ENCODE results near the gene SLC22A17.

Gene SLC22A17

DNA sequence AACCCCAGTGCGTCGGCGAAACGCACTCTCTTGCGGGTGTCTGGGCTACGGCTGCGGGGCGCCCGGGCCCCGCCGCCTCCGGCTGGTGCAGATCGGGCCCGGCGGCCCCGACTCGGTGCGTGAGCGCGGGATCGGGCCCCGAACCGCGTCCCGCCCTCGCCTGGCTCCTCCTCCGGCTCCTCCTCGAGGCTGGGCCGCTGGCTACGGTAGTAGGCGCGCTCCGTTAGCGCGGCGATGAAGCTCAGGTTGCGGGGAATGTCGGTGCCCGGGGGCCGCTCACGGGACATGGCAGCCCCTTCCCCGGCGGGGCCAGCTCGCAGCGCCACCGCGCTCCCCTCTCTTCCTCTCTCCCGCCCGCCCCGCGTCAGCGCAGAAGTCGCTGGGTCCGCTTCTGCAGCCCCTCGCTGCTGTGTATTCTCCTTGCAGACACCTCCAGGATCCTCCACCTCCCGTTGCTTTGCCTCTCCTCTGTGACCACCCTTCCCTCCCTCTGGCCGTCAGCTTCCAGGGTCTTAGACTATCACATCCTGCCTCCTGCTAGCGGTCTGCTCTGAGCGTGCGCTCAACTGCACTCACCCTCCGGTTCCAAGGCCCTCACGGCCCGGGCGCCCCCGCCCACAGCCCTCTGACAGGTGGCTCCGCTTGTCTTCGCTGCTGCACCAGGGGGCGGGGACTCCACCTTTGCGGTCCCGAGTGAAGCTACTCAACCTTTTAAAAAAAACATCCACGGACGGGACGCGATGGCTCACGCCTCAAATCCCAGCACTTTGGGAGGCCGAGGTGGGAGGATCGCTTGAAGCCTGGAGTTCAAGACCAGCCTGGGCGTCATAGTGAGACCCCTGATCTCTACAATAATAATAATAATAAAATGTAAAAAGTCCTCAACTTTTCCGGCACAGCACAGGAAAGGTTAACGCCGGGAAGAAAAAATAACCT is 50.1 kb downstream of the SLC22A17 start, which contains the start of gene PPP1R3E:
PPP1R3E (minus strand) TSS at position 570 of the 936 bp plus-strand sequence; CDS start at position 287, 283 bp downstream.
- no peak for TF ChIP-seq ZNF274 (IDR thresholded peaks at IDR 0.05; ENCODE audit: low read depth, low read length)
- peak within 1 kb of the TSS; percentile 65 for H3K4me3 ChIP-seq (ENCODE audit: low read length)

GRCh38 chr14:23301969-23302289 is 50.8 kb downstream of the SLC22A17 start:
- no peak for TF ChIP-seq ZNF274 (IDR thresholded peaks at IDR 0.05; ENCODE audit: low read depth, low read length)
- peak overlapping the region; percentile 65 for H3K4me3 ChIP-seq (ENCODE audit: low read length)

- peak overlapping the region; percentile 95; the same call in 1 of the 2 replicates for H3K4me3 ChIP-seq (ENCODE audit: low read length)
- TF ChIP-seq ZNF274 (IDR thresholded peaks at IDR 0.05; ENCODE audit: low read depth, low read length) = no peak
Observed at GRCh38 chr14:23301288-23301968, 51.3 kb downstream of the SLC22A17 start.

DNA sequence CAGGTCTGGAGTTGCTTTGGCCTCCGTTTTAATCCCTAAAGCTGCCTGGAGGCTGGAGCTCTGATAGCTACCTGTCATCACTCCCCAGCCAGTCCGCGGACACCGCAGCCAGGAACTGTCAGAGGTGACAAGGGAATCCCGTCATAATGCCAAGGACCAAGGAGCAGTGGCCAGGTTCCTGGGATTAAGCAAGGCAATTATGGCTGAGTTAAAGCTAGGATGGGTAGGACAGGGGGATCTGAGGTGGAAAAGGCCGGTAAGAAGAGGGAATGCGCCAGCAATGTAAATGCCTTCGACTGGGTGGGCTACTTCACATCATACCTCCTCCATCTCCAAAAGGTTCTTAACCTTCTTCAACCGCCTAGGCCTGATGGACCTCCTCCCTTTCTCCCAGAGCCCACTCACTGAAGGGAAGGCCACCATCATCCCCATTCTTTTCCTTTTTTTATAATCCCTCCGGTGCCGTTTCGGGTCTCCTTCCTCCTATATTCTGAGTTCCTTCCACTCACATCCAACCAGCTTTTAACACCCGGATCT is 51.9 kb downstream of the SLC22A17 start:
- H3K4me3 ChIP-seq (ENCODE audit: low read length) = peak overlapping the region; percentile 95
- TF ChIP-seq ZNF274 (IDR thresholded peaks at IDR 0.05; ENCODE audit: low read depth, low read length) = no peak

- H3K4me3 ChIP-seq (ENCODE audit: low read length) = peak overlapping the region; percentile 95
- TF ChIP-seq ZNF274 (IDR thresholded peaks at IDR 0.05; ENCODE audit: low read depth, low read length) = no peak
Observed at GRCh38 chr14:23299986-23300686, 52.6 kb downstream of the SLC22A17 start.

GRCh38 chr14:23299211-23299957 is 53.3 kb downstream of the SLC22A17 start:
- H3K4me3 ChIP-seq (ENCODE audit: low read length) = no peak overlapping the region
- no peak for TF ChIP-seq ZNF274 (IDR thresholded peaks at IDR 0.05; ENCODE audit: low read depth, low read length)

GRCh38 chr14:23297611-23298277 is 54.9 kb downstream of the SLC22A17 start:
- no peak for TF ChIP-seq ZNF274 (IDR thresholded peaks at IDR 0.05; ENCODE audit: low read depth, low read length)

DNA sequence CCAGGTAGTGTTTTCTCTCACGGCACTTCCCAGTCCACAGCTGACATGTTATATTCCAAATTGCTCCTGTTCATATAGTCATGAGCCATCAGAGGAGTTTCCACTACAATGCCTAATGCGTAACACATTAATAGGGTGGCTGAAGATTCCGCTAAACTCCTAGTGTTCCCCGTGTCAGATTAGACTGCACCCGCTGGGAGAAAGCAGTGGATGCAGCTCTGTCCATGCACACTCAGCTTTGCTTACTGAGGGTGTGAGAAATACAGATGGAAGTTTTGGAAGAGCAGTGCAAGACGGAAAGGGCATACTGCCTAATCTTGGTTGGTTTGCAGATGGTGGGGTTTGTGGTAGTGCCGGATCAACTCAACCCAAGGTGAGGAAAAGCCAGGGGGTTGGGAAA is 55.6 kb downstream of the SLC22A17 start:
- TF ChIP-seq ZNF274 (IDR thresholded peaks at IDR 0.05; ENCODE audit: low read depth, low read length) = no peak
- H3K4me3 ChIP-seq (ENCODE audit: low read length) = no peak overlapping the region

More at GRCh38 chr14:23297611-23298277, 54.9 kb downstream of the SLC22A17 start:
- no peak overlapping the region for H3K4me3 ChIP-seq (ENCODE audit: low read length)

Measured in GM08714 (cell line).